OCI-LY3 (cell line): ENCODE measurements around the gene PTPRN2.

Source experiments
- EZH2phosphoT487 ChIP-seq: fragments of 200-600 bp; shearing (Covaris generic); IDR thresholded peaks from 2 replicates; pipeline ENCODE4 v1.6.1; 2018; ENCODE audit warnings: antibody characterized with exemption, mixed run types, low read depth
- TF ChIP-seq, protein P1 (sequence below): fragments of 200-600, 300-600 bp; sonication (generic); IDR thresholded peaks from 2 replicates; pipeline ENCODE4 v1.5.1; 2014; ENCODE audit warnings: antibody characterized with exemption, low read length, low read depth

DNA sequence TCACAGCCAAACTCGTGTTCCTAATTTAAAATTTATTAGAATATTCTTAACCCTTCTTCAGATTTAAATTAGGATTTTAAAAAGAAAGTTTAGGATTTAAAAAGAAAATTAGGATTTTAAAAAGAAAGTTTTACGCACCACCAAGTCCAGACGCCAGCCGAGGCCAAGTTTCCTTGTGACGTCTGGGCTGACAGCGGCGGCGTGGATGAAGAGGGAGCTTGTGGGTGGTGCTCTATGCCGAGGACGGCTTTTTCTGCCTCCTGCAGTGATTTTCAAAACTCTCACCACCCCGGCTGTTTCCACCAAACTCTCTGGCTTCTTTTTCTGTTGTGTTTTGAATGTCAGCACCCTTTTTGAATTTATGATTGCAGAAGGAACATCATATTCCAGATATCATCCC lies 997.9 kb downstream of the PTPRN2 start:
- TF ChIP-seq, protein P1, sequence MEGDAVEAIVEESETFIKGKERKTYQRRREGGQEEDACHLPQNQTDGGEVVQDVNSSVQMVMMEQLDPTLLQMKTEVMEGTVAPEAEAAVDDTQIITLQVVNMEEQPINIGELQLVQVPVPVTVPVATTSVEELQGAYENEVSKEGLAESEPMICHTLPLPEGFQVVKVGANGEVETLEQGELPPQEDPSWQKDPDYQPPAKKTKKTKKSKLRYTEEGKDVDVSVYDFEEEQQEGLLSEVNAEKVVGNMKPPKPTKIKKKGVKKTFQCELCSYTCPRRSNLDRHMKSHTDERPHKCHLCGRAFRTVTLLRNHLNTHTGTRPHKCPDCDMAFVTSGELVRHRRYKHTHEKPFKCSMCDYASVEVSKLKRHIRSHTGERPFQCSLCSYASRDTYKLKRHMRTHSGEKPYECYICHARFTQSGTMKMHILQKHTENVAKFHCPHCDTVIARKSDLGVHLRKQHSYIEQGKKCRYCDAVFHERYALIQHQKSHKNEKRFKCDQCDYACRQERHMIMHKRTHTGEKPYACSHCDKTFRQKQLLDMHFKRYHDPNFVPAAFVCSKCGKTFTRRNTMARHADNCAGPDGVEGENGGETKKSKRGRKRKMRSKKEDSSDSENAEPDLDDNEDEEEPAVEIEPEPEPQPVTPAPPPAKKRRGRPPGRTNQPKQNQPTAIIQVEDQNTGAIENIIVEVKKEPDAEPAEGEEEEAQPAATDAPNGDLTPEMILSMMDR: no peak
- no peak for TF ChIP-seq EZH2phosphoT487
